ENCODE measurements around the gene ARSI. TPM values are rescaled to one million over a fixed set of nuclear protein-coding genes. Genes with fewer than 3 reads are reported as not detected.

Gene ARSI
- total RNA-seq, 1 experiment from 2014 or later, result 5.9 TPM

DNA sequence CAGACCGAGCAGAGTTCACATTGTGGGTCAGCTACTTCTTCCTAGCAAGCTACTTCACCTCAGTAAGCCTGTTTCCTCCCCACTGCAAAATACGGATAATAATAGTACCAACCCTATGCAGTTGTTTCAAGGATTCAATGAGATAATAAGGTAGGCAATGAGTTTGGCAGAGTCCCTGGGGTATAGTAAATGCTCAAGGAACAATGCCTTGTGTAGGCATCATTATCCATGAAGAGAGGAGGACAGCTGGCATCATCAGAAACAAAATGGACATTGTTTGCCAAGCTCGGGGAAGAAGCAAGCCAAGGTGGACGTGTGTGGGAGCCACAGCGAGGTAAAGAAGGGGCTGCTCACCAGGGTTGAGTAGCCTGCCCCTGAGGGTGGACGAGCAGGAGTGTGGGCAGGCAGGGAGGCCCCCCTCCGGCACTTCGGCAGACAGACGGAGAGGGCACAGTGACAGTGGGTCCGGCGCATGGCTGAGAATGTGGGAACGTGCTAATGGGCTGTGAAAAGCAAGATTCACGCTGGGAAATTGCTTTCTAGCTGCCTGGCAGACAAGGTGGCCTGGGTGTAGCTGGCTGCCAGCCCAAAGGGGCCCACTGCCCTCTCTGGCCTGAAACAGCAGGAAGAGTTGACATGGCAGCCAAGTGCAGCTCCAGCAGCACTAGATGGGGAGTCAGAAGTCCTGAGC lies 23.2 kb downstream of the ARSI start (continued):
- TF ChIP-seq, protein P1, sequence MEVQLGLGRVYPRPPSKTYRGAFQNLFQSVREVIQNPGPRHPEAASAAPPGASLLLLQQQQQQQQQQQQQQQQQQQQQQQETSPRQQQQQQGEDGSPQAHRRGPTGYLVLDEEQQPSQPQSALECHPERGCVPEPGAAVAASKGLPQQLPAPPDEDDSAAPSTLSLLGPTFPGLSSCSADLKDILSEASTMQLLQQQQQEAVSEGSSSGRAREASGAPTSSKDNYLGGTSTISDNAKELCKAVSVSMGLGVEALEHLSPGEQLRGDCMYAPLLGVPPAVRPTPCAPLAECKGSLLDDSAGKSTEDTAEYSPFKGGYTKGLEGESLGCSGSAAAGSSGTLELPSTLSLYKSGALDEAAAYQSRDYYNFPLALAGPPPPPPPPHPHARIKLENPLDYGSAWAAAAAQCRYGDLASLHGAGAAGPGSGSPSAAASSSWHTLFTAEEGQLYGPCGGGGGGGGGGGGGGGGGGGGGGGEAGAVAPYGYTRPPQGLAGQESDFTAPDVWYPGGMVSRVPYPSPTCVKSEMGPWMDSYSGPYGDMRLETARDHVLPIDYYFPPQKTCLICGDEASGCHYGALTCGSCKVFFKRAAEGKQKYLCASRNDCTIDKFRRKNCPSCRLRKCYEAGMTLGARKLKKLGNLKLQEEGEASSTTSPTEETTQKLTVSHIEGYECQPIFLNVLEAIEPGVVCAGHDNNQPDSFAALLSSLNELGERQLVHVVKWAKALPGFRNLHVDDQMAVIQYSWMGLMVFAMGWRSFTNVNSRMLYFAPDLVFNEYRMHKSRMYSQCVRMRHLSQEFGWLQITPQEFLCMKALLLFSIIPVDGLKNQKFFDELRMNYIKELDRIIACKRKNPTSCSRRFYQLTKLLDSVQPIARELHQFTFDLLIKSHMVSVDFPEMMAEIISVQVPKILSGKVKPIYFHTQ (CRISPR knock-in tag; IDR thresholded peaks at IDR 0.05), result no peak
- TF ChIP-seq ZNF416 (CRISPR knock-in tag; IDR thresholded peaks at IDR 0.05), result no peak

DNA sequence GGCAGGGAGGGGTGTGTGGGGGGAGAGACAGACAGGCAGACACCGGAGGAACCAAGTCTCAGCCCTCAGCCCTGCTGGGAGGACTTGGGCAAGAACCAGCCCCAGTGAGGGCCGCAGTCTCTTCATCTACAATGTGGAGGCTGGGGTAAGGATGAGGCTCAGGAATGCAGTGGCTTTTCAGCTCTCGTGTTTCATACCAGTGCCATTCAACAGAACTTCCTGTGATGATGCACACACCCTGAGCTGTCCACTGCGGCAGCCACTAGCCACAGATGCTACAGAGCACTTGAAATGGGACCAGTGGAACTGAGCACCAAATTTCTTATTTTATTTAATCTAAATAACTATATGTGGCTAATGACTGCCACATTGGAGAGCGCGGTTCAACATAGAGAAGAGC lies 23.8 kb downstream of the ARSI start:
- DNase-seq (ENCODE audit: low spot score), result no peak
- no peak for TF ChIP-seq ZNF219 (CRISPR knock-in tag; IDR thresholded peaks at IDR 0.05; ENCODE audit: borderline replicate concordance)
- TF ChIP-seq ETV6 (CRISPR knock-in tag; IDR thresholded peaks at IDR 0.05), result no peak
- no peak for TF ChIP-seq HMGA2 (CRISPR knock-in tag; IDR thresholded peaks at IDR 0.05)
- TF ChIP-seq FOXK1 (CRISPR knock-in tag; IDR thresholded peaks at IDR 0.05), result no peak
- CTCF ChIA-PET, result interaction anchor here (0.7 to 1.2 kb wide), 2 partner anchors 72 to 118 kb away, joined by 3 to 8 read pairs; no protein-coding TSS in a partner anchor
- H3K4me1 Mint-ChIP-seq, result peaks cover 2% of the 10 kb centered on the region
- POLR2A ChIA-PET, result no interaction called here
- no peak overlapping the region for H3K27ac Mint-ChIP-seq
- no peaks in the 10 kb centered on the region for H3K36me3 Mint-ChIP-seq
- H3K27me3 Mint-ChIP-seq (ENCODE audit: low read depth), result no peaks in the 10 kb centered on the region
- no peaks in the 10 kb centered on the region for H3K9me3 Mint-ChIP-seq
- no peak overlapping the region for H3K4me3 Mint-ChIP-seq
- no peak for ATAC-seq

DNA sequence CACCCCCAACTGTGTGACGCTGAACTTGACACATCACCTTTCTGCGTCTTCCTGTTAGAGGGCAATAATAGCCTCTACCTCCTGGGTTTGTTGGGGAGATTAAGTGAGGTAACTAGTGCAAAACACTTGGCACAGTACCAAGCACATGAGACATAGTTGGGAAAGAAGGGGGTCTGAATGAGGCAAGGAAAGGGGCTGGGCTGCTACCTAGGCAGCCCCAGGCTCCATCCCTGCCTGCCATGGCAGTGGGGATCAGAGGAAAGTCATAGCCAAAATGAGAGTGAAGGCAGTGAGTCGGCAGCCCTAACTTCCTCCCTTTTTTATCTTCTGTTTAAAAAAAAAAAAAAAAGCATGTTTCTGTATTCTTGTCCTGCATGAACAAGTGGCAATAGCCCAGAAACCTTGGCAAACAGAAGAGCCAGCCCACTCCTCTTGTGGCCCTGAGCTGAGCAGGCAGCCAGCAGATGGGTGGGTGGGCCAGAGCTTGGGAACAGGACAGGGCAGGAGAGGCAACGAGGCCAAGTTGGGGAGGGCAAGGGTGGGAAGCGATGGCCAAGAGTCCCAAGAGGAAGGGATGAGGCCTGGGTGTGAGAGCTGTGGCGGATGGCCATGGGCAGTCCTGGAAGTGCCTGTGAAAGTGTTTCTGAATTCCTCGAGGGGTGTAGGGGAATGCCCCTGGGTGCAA lies 24.5 kb downstream of the ARSI start:
- DNase-seq (ENCODE audit: low spot score), result no peak
- Mint-ChIP-seq H3K9me3 (no peaks in the 10 kb centered on the region), H3K27me3 (ENCODE audit: low read depth) (no peaks in the 10 kb centered on the region), H3K4me1 (no peaks in the 10 kb centered on the region), H3K4me3 (no peak overlapping the region), H3K36me3 (no peaks in the 10 kb centered on the region), H3K27ac (no peak overlapping the region)
- TF ChIP-seq, protein P2, sequence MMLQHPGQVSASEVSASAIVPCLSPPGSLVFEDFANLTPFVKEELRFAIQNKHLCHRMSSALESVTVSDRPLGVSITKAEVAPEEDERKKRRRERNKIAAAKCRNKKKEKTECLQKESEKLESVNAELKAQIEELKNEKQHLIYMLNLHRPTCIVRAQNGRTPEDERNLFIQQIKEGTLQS (CRISPR knock-in tag; conservative IDR thresholded peaks at IDR 0.05), result no peak
- TF ChIP-seq, protein P3, sequence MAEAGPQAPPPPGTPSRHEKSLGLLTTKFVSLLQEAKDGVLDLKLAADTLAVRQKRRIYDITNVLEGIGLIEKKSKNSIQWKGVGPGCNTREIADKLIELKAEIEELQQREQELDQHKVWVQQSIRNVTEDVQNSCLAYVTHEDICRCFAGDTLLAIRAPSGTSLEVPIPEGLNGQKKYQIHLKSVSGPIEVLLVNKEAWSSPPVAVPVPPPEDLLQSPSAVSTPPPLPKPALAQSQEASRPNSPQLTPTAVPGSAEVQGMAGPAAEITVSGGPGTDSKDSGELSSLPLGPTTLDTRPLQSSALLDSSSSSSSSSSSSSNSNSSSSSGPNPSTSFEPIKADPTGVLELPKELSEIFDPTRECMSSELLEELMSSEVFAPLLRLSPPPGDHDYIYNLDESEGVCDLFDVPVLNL (CRISPR knock-in tag; IDR thresholded peaks at IDR 0.05; ENCODE audit: borderline replicate concordance, low read depth), result no peak
- TF ChIP-seq RELA (CRISPR knock-in tag; IDR thresholded peaks at IDR 0.05; ENCODE audit: borderline replicate concordance) (no peak), ZNF423 (CRISPR knock-in tag; IDR thresholded peaks at IDR 0.05) (no peak), OVOL2 (CRISPR knock-in tag; IDR thresholded peaks at IDR 0.05; ENCODE audit: borderline replicate concordance) (no peak), SMAD3 (CRISPR knock-in tag; IDR thresholded peaks at IDR 0.05; ENCODE audit: borderline replicate concordance) (no peak), ZNF416 (CRISPR knock-in tag; IDR thresholded peaks at IDR 0.05) (no peak), NR2C2 (CRISPR knock-in tag; IDR thresholded peaks at IDR 0.05) (no peak), FOXP1 (CRISPR knock-in tag; IDR thresholded peaks at IDR 0.05; ENCODE audit: borderline replicate concordance) (no peak)
- TF ChIP-seq, protein P4, sequence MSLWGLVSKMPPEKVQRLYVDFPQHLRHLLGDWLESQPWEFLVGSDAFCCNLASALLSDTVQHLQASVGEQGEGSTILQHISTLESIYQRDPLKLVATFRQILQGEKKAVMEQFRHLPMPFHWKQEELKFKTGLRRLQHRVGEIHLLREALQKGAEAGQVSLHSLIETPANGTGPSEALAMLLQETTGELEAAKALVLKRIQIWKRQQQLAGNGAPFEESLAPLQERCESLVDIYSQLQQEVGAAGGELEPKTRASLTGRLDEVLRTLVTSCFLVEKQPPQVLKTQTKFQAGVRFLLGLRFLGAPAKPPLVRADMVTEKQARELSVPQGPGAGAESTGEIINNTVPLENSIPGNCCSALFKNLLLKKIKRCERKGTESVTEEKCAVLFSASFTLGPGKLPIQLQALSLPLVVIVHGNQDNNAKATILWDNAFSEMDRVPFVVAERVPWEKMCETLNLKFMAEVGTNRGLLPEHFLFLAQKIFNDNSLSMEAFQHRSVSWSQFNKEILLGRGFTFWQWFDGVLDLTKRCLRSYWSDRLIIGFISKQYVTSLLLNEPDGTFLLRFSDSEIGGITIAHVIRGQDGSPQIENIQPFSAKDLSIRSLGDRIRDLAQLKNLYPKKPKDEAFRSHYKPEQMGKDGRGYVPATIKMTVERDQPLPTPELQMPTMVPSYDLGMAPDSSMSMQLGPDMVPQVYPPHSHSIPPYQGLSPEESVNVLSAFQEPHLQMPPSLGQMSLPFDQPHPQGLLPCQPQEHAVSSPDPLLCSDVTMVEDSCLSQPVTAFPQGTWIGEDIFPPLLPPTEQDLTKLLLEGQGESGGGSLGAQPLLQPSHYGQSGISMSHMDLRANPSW (CRISPR knock-in tag; conservative IDR thresholded peaks at IDR 0.05; ENCODE audit: low read depth), result no peak
- TF ChIP-seq, protein P5, sequence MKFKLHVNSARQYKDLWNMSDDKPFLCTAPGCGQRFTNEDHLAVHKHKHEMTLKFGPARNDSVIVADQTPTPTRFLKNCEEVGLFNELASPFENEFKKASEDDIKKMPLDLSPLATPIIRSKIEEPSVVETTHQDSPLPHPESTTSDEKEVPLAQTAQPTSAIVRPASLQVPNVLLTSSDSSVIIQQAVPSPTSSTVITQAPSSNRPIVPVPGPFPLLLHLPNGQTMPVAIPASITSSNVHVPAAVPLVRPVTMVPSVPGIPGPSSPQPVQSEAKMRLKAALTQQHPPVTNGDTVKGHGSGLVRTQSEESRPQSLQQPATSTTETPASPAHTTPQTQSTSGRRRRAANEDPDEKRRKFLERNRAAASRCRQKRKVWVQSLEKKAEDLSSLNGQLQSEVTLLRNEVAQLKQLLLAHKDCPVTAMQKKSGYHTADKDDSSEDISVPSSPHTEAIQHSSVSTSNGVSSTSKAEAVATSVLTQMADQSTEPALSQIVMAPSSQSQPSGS (CRISPR knock-in tag; IDR thresholded peaks at IDR 0.05; ENCODE audit: borderline replicate concordance, low read depth), result no peak
- ATAC-seq, result no peak
- POLR2A ChIA-PET, result no interaction called here
- CTCF ChIA-PET, result interaction anchor here (0.7 to 2.4 kb wide), 3 partner anchors 72 to 119 kb away, joined by 3 to 12 read pairs (median 8); no protein-coding TSS in a partner anchor
